Mesothelial cell of epicardium (in vitro differentiated cells): ENCODE results near the gene PCARE. TPM values are rescaled to one million over a fixed set of nuclear protein-coding genes. Genes with fewer than 3 reads are reported as not detected.

Experiments
- DNase-seq, 2 experiments: peaks; one replicate each; pipeline ENCODE4 v3.0.0; 2021; ENCODE audit warnings: low spot score in 2 of 2; ENCODE audit not compliant: unreplicated experiment in 2 of 2
- H3K27ac Mint-ChIP-seq: 2 replicates; pipeline ENCODE4 v1.8.0; 2021; ENCODE audit warnings: mixed read lengths
- H3K27me3 Mint-ChIP-seq: 2 replicates; pipeline ENCODE4 v1.8.0; 2021; ENCODE audit warnings: low read depth, mixed read lengths
- H3K36me3 Mint-ChIP-seq: 2 replicates; pipeline ENCODE4 v1.8.0; 2021; ENCODE audit warnings: mixed read lengths
- H3K4me1 Mint-ChIP-seq: 2 replicates; pipeline ENCODE4 v1.8.0; 2021; ENCODE audit warnings: mixed read lengths
- H3K4me3 Mint-ChIP-seq: 2 replicates; pipeline ENCODE4 v1.8.0; 2021; ENCODE audit warnings: mild to moderate bottlenecking, moderate library complexity, mixed read lengths
- H3K9me3 Mint-ChIP-seq: 2 replicates; pipeline ENCODE4 v1.8.0; 2021; ENCODE audit warnings: mixed read lengths
- CTCF ChIP-seq: fragments of 200-600 bp; sonication (generic); IDR thresholded peaks from one replicate; pipeline ENCODE4 v1.5.0; 2021; ENCODE audit warnings: antibody characterized with exemption; ENCODE audit not compliant: unreplicated experiment
- total RNA-seq: library from RNA; stranded (reverse); gene quantifications from 3 replicates; pipeline ENCODE4 v1.2.1, GENCODE V29; 2021

Gene PCARE
- total RNA-seq, 1 donor from 2014 or later = 0.22 TPM

DNA sequence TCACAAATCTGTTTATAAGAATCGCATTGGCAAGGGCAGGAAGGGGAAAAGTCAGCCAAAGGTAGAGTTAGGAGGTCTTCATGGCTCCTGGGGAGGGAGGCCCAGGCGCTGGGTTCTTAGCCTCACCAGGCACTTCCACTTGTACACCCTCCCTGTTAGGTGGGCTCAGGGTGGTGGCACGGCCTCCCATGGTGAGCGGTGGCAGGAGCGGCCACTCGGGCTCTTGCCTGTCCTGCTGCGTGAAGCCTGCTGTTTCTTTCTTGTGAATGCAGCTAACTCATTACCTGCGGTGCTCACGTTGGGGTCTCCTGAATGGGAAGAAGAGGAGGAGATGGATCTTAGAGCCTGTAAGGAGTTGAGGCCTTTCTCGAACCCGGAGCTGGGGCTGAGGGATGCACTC, 52.4 kb downstream of the PCARE start:
- no peak for TF ChIP-seq CTCF
- Mint-ChIP-seq H3K4me1 (no peaks in the 10 kb centered on the region), H3K27me3 (no peaks in the 10 kb centered on the region), H3K36me3 (no peaks in the 10 kb centered on the region), H3K4me3 (no peak overlapping the region), H3K9me3 (no peaks in the 10 kb centered on the region), H3K27ac (no peak overlapping the region)
- DNase-seq = no peak

DNA sequence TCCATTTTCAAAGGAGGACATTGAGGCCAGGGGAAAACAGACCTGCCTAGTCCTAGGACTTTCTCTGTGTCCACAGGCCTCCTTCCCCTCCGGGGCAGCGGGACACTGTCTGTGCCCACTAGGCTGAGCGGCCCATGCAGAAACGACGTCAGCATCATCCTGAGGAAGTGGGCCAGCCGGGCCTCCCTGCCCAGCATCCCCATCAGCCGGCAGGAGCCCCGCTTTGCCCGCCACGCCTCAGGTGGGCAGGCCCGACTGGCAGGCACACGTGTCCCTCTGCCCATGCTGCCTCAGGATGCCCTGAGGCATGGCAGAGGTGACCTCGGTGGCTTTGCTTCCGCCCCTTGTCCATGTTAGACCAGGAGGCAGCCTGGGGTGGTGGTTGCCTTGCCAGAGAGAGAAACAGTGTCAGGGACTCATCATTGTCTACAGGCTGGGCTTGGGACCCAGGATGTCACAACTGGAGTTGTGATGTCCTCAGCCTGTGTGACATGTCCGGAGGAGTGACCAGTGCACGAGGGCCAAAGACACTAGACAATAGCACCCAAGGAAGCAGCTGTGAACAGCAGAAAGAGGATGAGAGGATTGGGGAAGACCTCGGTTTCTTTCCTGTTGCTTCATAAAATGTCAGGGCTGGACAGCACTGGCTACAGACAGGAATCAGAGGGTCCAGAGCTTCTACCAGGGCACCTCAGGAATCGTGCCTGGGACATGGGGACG, 56.4 kb downstream of the PCARE start:
- H3K27me3 Mint-ChIP-seq = no peaks in the 10 kb centered on the region
- no peaks in the 10 kb centered on the region for H3K36me3 Mint-ChIP-seq
- no peak overlapping the region for H3K27ac Mint-ChIP-seq
- DNase-seq = no peak
- H3K9me3 Mint-ChIP-seq = no peaks in the 10 kb centered on the region
- no peaks in the 10 kb centered on the region for H3K4me1 Mint-ChIP-seq
- no peak overlapping the region for H3K4me3 Mint-ChIP-seq
- no peak for TF ChIP-seq CTCF

GRCh38 chr2:29016504-29016903, 57.8 kb downstream of the PCARE start:
- no peak for DNase-seq
- H3K4me1 Mint-ChIP-seq = peaks cover 5% of the 10 kb centered on the region
- no peak overlapping the region for H3K27ac Mint-ChIP-seq
- H3K27me3 Mint-ChIP-seq = no peaks in the 10 kb centered on the region
- no peak for TF ChIP-seq CTCF
- H3K36me3 Mint-ChIP-seq = no peaks in the 10 kb centered on the region
- H3K9me3 Mint-ChIP-seq = no peaks in the 10 kb centered on the region
- no peak overlapping the region for H3K4me3 Mint-ChIP-seq

GRCh38 chr2:29015701-29016470, 58.4 kb downstream of the PCARE start:
- Mint-ChIP-seq H3K36me3 (no peaks in the 10 kb centered on the region), H3K27me3 (no peaks in the 10 kb centered on the region), H3K4me1 (peaks cover 11% of the 10 kb centered on the region), H3K4me3 (no peak overlapping the region), H3K27ac (no peak overlapping the region), H3K9me3 (no peaks in the 10 kb centered on the region)
- no peak for DNase-seq
- no peak for TF ChIP-seq CTCF

GRCh38 chr2:29014811-29015421, 59.4 kb downstream of the PCARE start:
- Mint-ChIP-seq H3K27me3 (no peaks in the 10 kb centered on the region), H3K36me3 (no peaks in the 10 kb centered on the region), H3K27ac (no peak overlapping the region), H3K4me3 (no peak overlapping the region), H3K4me1 (peaks cover 15% of the 10 kb centered on the region), H3K9me3 (no peaks in the 10 kb centered on the region)
- no peak for DNase-seq
- TF ChIP-seq CTCF = no peak
